Right lobe of liver (tissue), 6 donors: ENCODE measurements around the gene ANKS1B. TPM values are rescaled to one million over a fixed set of nuclear protein-coding genes. Genes with fewer than 3 reads are reported as not detected.

Experiments
- ATAC-seq, 4 donors: fragments of 200-7000 bp; cut with Tn5 transposase; one replicate each; pipeline ENCODE4 v1.9.1; 2020; ENCODE audit warnings: mild to moderate bottlenecking in 4 of 4, moderate library complexity in 4 of 4
- DNase-seq, 3 donors: peaks; one replicate each; pipeline ENCODE4 v3.0.0-alpha.2; 2020
- H3K27ac ChIP-seq, 3 donors: fragments of 200-600 bp; one replicate each; pipeline ENCODE4 v1.8.0; 2022
- H3K27me3 ChIP-seq, 2 donors: fragments of 200-600 bp; one replicate each; pipeline ENCODE4 v1.8.0; 2022
- H3K36me3 ChIP-seq, 4 donors: fragments of 200-600 bp; sonication (generic) in 1 of 4; one replicate each; pipeline versions ENCODE4 v1.5.1 to v1.8.0; 2017 to 2022; ENCODE audit warnings: control low read depth in 1 of 4
- H3K4me1 ChIP-seq, 4 donors: fragments of 200-600 bp; sonication (generic) in 1 of 4; one replicate each; pipeline versions ENCODE4 v1.5.1 to v1.8.0; 2017 to 2022; ENCODE audit warnings: control low read depth in 1 of 4
- H3K4me3 ChIP-seq, 3 donors: fragments of 200-600 bp; one replicate each; pipeline ENCODE4 v1.8.0; 2022
- H3K9me3 ChIP-seq, 4 donors: fragments of 200-600 bp; sonication (generic) in 1 of 4; one replicate each; pipeline versions ENCODE4 v1.5.1 to v1.8.0; 2017 to 2022; ENCODE audit warnings: control low read depth in 1 of 4
- POLR2A ChIP-seq: fragments of 450-650 bp; IDR thresholded peaks from one replicate; pipeline ENCODE4 v1.6.1; 2017; ENCODE audit warnings: antibody characterized with exemption, mild to moderate bottlenecking
- WGBS: methylation state at CpG from one replicate; pipeline ENCODE4 v1.1.6; 2018; ENCODE audit warnings: low coverage, low lambda C conversion rate; ENCODE audit not compliant: insufficient coverage; ENCODE audit errors: missing lambda C conversion rate; 5-methylcytosine and 5-hydroxymethylcytosine counted together
- intact Hi-C, 2 donors: fragments of 100-400 bp; cut with DNase I; formaldehyde crosslinking; loops; one replicate each; pipeline versions ENCODE4 v1.11.2 to v1.14.1; 2022
- total RNA-seq, 6 experiments: library from RNA; depleted of rRNA in 2 of 6; stranded (reverse); fragments of >200 nt in 2 of 6; fragmentation: NEBNext Ultra II Directional in 3 of 6; extraction: Animal tissue kit (Norgen Biotek cat#: 25700) in 3 of 6; gene quantifications; one replicate each; pipeline versions ENCODE4 v1.1.0 to v1.2.4, GENCODE V29; 2016 to 2023
- TF ChIP-seq, protein P1 (sequence below), 4 donors: fragments of 200-600 bp in 3 of 4; fragments of 450-650 bp in 1 of 4; IDR thresholded peaks; one replicate each; pipeline versions ENCODE4 v1.5.1 to v1.8.0; 2016 to 2022; ENCODE audit warnings: antibody characterized with exemption in 4 of 4, mild to moderate bottlenecking in 2 of 4
- donor health status: DM: no; HTN: yes; CAD: no.
- donor health status: DM: no; HTN: no; CAD: no.
- donor health status: DM: no; HTN: no; CAD: no.
- donor health status: DM: no; HTN: yes; CAD: no.
- donor health status: DM: no; HTN: yes; CAD: no.

The ANKS1B gene
- total RNA-seq, 6 experiments from 2014 or later: 0.17 to 1.9 (median 0.44) TPM; not detected in 1

DNA sequence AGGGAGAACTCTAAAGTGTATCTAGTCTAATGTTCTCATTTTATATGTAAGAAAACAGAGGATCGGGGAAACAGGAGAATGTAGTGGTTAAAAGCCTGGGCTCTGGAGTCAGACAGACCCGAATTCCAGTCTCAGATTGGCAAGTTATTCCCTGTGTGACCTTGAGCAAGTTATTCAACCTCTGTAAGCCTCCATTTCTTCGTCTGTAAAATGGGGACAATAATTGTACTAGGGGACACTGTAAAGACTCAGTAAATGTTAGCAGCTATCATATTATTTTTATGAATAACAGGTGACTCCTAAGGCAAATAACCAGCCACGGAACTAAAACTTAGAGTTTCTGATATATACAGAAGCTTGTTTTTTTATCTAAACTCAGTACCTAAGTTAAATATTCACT is 1187.5 kb downstream of the ANKS1B start:
- Histone ChIP-seq H3K4me3 (no peak overlapping the region), H3K27ac (no peak overlapping the region), H3K27me3 (no peaks in the 10 kb centered on the region), H3K4me1 (no peaks in the 10 kb centered on the region), H3K36me3 (no peaks in the 10 kb centered on the region), H3K9me3 (no peaks in the 10 kb centered on the region)
- TF ChIP-seq, protein P1, sequence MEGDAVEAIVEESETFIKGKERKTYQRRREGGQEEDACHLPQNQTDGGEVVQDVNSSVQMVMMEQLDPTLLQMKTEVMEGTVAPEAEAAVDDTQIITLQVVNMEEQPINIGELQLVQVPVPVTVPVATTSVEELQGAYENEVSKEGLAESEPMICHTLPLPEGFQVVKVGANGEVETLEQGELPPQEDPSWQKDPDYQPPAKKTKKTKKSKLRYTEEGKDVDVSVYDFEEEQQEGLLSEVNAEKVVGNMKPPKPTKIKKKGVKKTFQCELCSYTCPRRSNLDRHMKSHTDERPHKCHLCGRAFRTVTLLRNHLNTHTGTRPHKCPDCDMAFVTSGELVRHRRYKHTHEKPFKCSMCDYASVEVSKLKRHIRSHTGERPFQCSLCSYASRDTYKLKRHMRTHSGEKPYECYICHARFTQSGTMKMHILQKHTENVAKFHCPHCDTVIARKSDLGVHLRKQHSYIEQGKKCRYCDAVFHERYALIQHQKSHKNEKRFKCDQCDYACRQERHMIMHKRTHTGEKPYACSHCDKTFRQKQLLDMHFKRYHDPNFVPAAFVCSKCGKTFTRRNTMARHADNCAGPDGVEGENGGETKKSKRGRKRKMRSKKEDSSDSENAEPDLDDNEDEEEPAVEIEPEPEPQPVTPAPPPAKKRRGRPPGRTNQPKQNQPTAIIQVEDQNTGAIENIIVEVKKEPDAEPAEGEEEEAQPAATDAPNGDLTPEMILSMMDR (IDR thresholded peaks at IDR 0.05): no peak
- no peak for TF ChIP-seq POLR2A
- WGBS: 44% methylated on average over 4 of the region's 4 CpGs
- no peak for DNase-seq
- no peak for ATAC-seq
- intact Hi-C loops: no loop called here

DNA sequence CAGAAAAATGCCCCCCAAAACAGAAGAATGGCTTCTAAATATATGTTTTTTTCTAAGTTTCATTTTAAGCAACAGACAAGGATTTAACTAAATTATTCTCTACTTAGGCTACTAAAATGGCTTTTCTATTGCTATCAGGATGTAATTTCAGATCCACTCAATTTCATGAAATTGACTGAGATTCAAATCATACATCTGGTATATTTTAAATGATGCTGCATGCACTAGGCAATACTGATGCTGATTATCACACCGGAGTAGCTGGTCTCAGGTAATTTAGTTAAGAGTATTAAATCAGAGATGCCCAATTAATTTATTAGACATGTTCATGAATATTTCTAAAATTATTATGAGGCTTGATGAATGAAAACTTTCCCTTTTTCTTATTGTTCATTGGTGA is 1188.0 kb downstream of the ANKS1B start:
- Histone ChIP-seq H3K27me3 (no peaks in the 10 kb centered on the region), H3K27ac (no peak overlapping the region), H3K4me1 (no peaks in the 10 kb centered on the region), H3K36me3 (no peaks in the 10 kb centered on the region), H3K9me3 (no peaks in the 10 kb centered on the region), H3K4me3 (no peak overlapping the region)
- intact Hi-C loops: no loop called here
- no peak for TF ChIP-seq POLR2A
- TF ChIP-seq, protein P1 (IDR thresholded peaks at IDR 0.05): no peak
- ATAC-seq (no peak), DNase-seq (no peak)
- WGBS: 76% methylated on average over 1 of the region's 1 CpG

DNA sequence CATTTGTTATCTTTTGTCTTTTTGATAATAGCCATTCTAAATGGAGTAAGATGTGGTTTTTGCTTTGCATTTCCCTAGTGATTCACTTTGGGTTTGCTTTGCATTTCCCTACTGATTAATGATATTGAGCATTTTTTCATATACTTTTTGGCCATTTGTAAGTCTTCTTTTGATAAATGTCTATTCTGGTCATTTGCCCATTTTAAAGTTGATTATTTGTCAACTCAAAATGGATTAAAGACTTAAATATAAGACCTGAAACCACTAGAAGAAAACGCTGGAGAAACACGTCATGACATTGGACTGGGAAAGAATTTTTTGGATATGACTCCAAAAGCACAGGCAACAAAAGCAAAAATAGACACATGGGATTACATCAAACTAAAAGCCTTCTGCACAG is 1191.6 kb downstream of the ANKS1B start:
- DNase-seq: no peak
- no peaks in the 10 kb centered on the region for H3K4me1 ChIP-seq
- H3K4me3 ChIP-seq: no peak overlapping the region
- no peaks in the 10 kb centered on the region for H3K27me3 ChIP-seq
- H3K9me3 ChIP-seq: no peaks in the 10 kb centered on the region
- TF ChIP-seq, protein P1 (IDR thresholded peaks at IDR 0.05): no peak
- no peak for TF ChIP-seq POLR2A
- intact Hi-C loops: no loop called here
- H3K27ac ChIP-seq: no peak overlapping the region
- no peaks in the 10 kb centered on the region for H3K36me3 ChIP-seq
- ATAC-seq: no peak
- WGBS: 52% methylated on average over 2 of the region's 2 CpGs

DNA sequence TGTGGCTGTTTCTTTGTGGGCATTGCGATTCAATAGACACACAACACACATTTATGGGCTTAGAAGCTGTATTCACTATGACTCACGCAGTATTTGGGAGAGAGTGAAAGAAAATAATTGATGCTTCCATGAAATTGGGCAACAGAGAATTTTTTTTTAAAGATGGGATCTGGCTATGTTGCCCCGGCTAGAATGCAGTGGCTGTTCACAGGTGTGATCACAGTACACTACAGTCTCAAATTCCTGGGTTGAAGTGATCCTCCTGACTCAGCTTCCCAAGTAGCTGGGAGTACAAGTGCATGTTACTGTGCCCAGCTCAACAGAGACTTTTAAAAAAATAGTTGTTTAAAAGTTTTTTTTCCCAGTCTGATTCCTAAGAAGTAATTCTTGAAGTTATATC is 1193.3 kb downstream of the ANKS1B start:
- Histone ChIP-seq H3K9me3 (no peaks in the 10 kb centered on the region), H3K36me3 (no peaks in the 10 kb centered on the region), H3K27ac (no peak overlapping the region), H3K4me1 (no peaks in the 10 kb centered on the region), H3K4me3 (no peak overlapping the region), H3K27me3 (no peaks in the 10 kb centered on the region)
- intact Hi-C loops: no loop called here
- ATAC-seq: no peak
- WGBS: 73% methylated on average over 3 of the region's 3 CpGs
- TF ChIP-seq POLR2A: no peak
- TF ChIP-seq, protein P1 (IDR thresholded peaks at IDR 0.05): no peak
- DNase-seq: no peak

DNA sequence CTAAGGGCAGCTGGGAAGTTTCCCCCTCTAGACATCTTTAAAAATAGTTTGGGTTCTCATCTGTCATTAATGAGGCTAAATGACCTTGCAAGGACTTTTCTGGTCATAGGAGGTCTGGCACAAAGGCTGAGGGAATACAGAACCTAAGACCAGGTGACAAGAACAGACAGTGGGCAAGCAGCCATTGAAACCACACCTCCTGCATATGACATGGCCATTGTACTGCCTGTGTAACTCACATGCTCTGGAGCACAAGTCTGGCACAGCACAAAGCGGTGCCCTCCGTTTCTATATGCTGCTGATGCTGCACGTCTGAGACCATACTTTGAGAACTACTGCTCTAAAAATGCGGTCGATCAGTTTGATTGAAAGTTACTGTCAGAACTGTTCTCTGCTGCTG is 1196.3 kb downstream of the ANKS1B start:
- intact Hi-C loops: no loop called here
- H3K27ac ChIP-seq: no peak overlapping the region
- no peaks in the 10 kb centered on the region for H3K27me3 ChIP-seq
- H3K4me1 ChIP-seq: no peaks in the 10 kb centered on the region
- TF ChIP-seq POLR2A: no peak
- TF ChIP-seq, protein P1 (IDR thresholded peaks at IDR 0.05): no peak
- H3K9me3 ChIP-seq: no peaks in the 10 kb centered on the region
- ATAC-seq: no peak
- H3K4me3 ChIP-seq: no peak overlapping the region
- H3K36me3 ChIP-seq: no peaks in the 10 kb centered on the region
- WGBS: 79% methylated on average over 5 of the region's 5 CpGs
- no peak for DNase-seq
